Measurements from ENCODE around the gene CCDC149.

GRCh38 chr4:24933684-24934275, 20.9 kb upstream of the CCDC149 start:
- TF ChIP-seq CTCF (IDR thresholded peaks at IDR 0.05; ENCODE audit: control extremely low read depth in 1 of 3, insufficient read depth in 1 of 3, low read depth in 1 of 3, low read length in 3 of 3) (no peak), TCF12 (IDR thresholded peaks at IDR 0.05; ENCODE audit: low read depth, low read length) (no peak), POLR2A (IDR thresholded peaks at IDR 0.05; ENCODE audit: control extremely low read depth in 1 of 2, low read depth in 2 of 2, low read length in 2 of 2) (no peak), HDAC2 (IDR thresholded peaks at IDR 0.05; ENCODE audit: borderline replicate concordance in 1 of 2, low read depth in 2 of 2, low read length in 2 of 2) (no peak)
